Measurements from ENCODE around the gene SDR42E1. TPM values are rescaled to one million over a fixed set of nuclear protein-coding genes. Genes with fewer than 3 reads are reported as not detected.

SDR42E1 gene
- total and polyA plus RNA-seq, 2 of the 13 experiments (the other 11 are each of a cell fraction or from before 2014, with no cell fraction given) = 0.01 to 0.13 TPM

GRCh38 chr16:82033683-82034300 is 22.5 kb upstream of the SDR42E1 start (continued):
- TF ChIP-seq CTCF (CRISPR knock-in tag; IDR thresholded peaks at IDR 0.05) = peak; percentile 47
- no peak for TF ChIP-seq WIZ (CRISPR knock-in tag; IDR thresholded peaks at IDR 0.05)
- TF ChIP-seq, protein P1, sequence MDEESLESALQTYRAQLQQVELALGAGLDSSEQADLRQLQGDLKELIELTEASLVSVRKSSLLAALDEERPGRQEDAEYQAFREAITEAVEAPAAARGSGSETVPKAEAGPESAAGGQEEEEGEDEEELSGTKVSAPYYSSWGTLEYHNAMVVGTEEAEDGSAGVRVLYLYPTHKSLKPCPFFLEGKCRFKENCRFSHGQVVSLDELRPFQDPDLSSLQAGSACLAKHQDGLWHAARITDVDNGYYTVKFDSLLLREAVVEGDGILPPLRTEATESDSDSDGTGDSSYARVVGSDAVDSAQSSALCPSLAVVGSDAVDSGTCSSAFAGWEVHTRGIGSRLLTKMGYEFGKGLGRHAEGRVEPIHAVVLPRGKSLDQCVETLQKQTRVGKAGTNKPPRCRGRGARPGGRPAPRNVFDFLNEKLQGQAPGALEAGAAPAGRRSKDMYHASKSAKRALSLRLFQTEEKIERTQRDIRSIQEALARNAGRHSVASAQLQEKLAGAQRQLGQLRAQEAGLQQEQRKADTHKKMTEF (CRISPR knock-in tag; IDR thresholded peaks at IDR 0.05) = no peak
- TF ChIP-seq ZFP82 (CRISPR knock-in tag; IDR thresholded peaks at IDR 0.05; ENCODE audit: borderline replicate concordance) = no peak
- no peak for TF ChIP-seq U2AF2 (IDR thresholded peaks at IDR 0.05; ENCODE audit: low read depth, low read length)
- TF ChIP-seq ZNF629 (CRISPR knock-in tag; conservative IDR thresholded peaks at IDR 0.05) = peak; percentile 47; the same call in 1 of the 2 replicates
- no peak for TF ChIP-seq ZNF501 (CRISPR knock-in tag; IDR thresholded peaks at IDR 0.05)
- no peak for TF ChIP-seq ZFP36 (IDR thresholded peaks at IDR 0.05; ENCODE audit: borderline replicate concordance, low read depth, low read length, partially characterized antibody)
- no peak for TF ChIP-seq REL (CRISPR knock-in tag; conservative IDR thresholded peaks at IDR 0.05)
- TF ChIP-seq, protein P2, sequence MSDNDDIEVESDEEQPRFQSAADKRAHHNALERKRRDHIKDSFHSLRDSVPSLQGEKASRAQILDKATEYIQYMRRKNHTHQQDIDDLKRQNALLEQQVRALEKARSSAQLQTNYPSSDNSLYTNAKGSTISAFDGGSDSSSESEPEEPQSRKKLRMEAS (IDR thresholded peaks at IDR 0.05) = peak; percentile 76
- no peak for TF ChIP-seq NFATC3 (CRISPR knock-in tag; IDR thresholded peaks at IDR 0.05)
- TF ChIP-seq HNF4A (CRISPR knock-in tag; IDR thresholded peaks at IDR 0.05) = peak; percentile 68; the same call in 1 of the 2 replicates
- TF ChIP-seq POLR2G (IDR thresholded peaks at IDR 0.05; ENCODE audit: low read depth, low read length) = no peak
- no peak for TF ChIP-seq KDM6A (CRISPR knock-in tag; IDR thresholded peaks at IDR 0.05; ENCODE audit: low read depth)
- TF ChIP-seq ASH2L (IDR thresholded peaks at IDR 0.05; ENCODE audit: insufficient read length, low read depth, low read length) = no peak
- TF ChIP-seq HDAC6 (IDR thresholded peaks at IDR 0.05; ENCODE audit: low read depth, low read length) = no peak
- TF ChIP-seq SALL2 (CRISPR knock-in tag; IDR thresholded peaks at IDR 0.05) = no peak
- TF ChIP-seq, protein P3, sequence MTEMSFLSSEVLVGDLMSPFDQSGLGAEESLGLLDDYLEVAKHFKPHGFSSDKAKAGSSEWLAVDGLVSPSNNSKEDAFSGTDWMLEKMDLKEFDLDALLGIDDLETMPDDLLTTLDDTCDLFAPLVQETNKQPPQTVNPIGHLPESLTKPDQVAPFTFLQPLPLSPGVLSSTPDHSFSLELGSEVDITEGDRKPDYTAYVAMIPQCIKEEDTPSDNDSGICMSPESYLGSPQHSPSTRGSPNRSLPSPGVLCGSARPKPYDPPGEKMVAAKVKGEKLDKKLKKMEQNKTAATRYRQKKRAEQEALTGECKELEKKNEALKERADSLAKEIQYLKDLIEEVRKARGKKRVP (CRISPR knock-in tag; IDR thresholded peaks at IDR 0.05) = no peak
- TF ChIP-seq ZNF83 (CRISPR knock-in tag; IDR thresholded peaks at IDR 0.05; ENCODE audit: borderline replicate concordance) = no peak
- 0 out of 4 replicates have a peak, but pooled peaks of 1 of the 2 experiments have one; percentile 14 for TF ChIP-seq NR2F1 (CRISPR knock-in tag; IDR thresholded peaks at IDR 0.05)
- TF ChIP-seq, protein P4, sequence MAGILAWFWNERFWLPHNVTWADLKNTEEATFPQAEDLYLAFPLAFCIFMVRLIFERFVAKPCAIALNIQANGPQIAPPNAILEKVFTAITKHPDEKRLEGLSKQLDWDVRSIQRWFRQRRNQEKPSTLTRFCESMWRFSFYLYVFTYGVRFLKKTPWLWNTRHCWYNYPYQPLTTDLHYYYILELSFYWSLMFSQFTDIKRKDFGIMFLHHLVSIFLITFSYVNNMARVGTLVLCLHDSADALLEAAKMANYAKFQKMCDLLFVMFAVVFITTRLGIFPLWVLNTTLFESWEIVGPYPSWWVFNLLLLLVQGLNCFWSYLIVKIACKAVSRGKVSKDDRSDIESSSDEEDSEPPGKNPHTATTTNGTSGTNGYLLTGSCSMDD (CRISPR knock-in tag; IDR thresholded peaks at IDR 0.05) = no peak
- TF ChIP-seq NR2F6 (IDR thresholded peaks at IDR 0.05) = no peak
- peak; percentile 64; the same call in 1 of the 2 replicates for TF ChIP-seq NR2F6 (CRISPR knock-in tag; IDR thresholded peaks at IDR 0.05)
- TF ChIP-seq ZBTB43 (CRISPR knock-in tag; conservative IDR thresholded peaks at IDR 0.05) = no peak
- no peak for TF ChIP-seq ZNF331 (CRISPR knock-in tag; IDR thresholded peaks at IDR 0.05)
